NB4 (cell line): Measurements from ENCODE around the gene PNMA6F.

Experiments used
- TF ChIP-seq, protein P1 (sequence below): IDR thresholded peaks from 2 replicates; pipeline ENCODE4 v1.6.1; 2011; ENCODE audit warnings: low read depth, low read length
- TF ChIP-seq, protein P2 (sequence below): IDR thresholded peaks from one replicate; pipeline ENCODE4 v1.5.1; 2012; ENCODE audit warnings: low read depth, low read length

DNA sequence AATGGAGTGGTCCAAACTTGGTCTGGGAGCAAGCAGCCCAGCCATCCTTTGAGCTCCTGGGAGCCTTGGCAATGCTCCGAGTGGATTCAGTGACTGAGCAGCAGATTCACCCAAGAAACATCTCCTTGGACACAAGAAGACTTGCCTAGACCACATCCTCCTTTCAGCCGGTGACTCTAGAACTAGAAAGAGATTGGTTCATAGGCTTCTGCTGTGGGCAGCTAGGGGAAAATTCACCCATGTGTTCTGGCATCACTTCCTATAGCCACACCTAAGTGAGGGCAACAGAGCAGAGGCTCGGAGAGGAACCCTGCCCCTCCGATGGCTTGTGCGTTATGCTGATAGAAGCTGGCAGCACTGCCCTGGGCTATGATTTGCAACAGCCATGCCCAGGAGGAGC is 28.4 kb upstream of the PNMA6F start:
- TF ChIP-seq, protein P1, sequence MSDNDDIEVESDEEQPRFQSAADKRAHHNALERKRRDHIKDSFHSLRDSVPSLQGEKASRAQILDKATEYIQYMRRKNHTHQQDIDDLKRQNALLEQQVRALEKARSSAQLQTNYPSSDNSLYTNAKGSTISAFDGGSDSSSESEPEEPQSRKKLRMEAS, result no peak
- TF ChIP-seq, protein P2, sequence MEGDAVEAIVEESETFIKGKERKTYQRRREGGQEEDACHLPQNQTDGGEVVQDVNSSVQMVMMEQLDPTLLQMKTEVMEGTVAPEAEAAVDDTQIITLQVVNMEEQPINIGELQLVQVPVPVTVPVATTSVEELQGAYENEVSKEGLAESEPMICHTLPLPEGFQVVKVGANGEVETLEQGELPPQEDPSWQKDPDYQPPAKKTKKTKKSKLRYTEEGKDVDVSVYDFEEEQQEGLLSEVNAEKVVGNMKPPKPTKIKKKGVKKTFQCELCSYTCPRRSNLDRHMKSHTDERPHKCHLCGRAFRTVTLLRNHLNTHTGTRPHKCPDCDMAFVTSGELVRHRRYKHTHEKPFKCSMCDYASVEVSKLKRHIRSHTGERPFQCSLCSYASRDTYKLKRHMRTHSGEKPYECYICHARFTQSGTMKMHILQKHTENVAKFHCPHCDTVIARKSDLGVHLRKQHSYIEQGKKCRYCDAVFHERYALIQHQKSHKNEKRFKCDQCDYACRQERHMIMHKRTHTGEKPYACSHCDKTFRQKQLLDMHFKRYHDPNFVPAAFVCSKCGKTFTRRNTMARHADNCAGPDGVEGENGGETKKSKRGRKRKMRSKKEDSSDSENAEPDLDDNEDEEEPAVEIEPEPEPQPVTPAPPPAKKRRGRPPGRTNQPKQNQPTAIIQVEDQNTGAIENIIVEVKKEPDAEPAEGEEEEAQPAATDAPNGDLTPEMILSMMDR, result no peak
